H1 (cell line): ENCODE results near the gene MSANTD7. TPM values are rescaled to one million over a fixed set of nuclear protein-coding genes. Genes with fewer than 3 reads are reported as not detected.

Experiments used
- CTCF ChIA-PET: fragments of 300-600 bp; sonication (Branson Sonifier 250); formaldehyde crosslinking; loops from one replicate; lab custom pipeline; 2021; ENCODE audit not compliant: partially characterized antibody; lab: Charles Lee
- POLR2A ChIA-PET: fragments of 300-600 bp; sonication (Branson Sonifier 250); formaldehyde crosslinking; loops from one replicate; lab custom pipeline; 2021; ENCODE audit warnings: inconsistent platforms; ENCODE audit not compliant: partially characterized antibody; lab: Charles Lee
- DNase-seq, 2 experiments: peaks; one replicate each; pipeline versions ENCODE4 v3.0.0 to v3.0.0-alpha.2; 2010 to 2022; ENCODE audit warnings: low spot score in 2 of 2, low read depth in 1 of 2, mixed read lengths in 1 of 2
- FAIRE-seq: peaks from 2 replicates; lab custom pipeline; 2011; peaks lifted over from hg19 to GRCh38; lab: Jason Lieb, UNC
- H2AFZ ChIP-seq: 2 replicates; pipeline ENCODE4 v1.8.1; 2012; ENCODE audit warnings: low read length, inconsistent platforms
- H2AK5ac ChIP-seq: 2 replicates; pipeline ENCODE4 v1.6.1; 2013; ENCODE audit warnings: low read depth, low read length
- H2BK120ac ChIP-seq: replicated peaks from 2 replicates; pipeline ENCODE3; 2013; ENCODE audit warnings: low read depth, low read length, inconsistent platforms
- H2BK12ac ChIP-seq: 2 replicates; pipeline ENCODE4 v1.6.1; 2013; ENCODE audit warnings: low read depth, low read length
- H2BK15ac ChIP-seq: 2 replicates; pipeline ENCODE4 v1.6.1; 2013; ENCODE audit warnings: low read length
- H2BK20ac ChIP-seq: 2 replicates; pipeline ENCODE4 v1.6.1; 2013; ENCODE audit warnings: low read length
- H2BK5ac ChIP-seq: 2 replicates; pipeline ENCODE4 v1.6.1; 2013; ENCODE audit warnings: low read depth, low read length
- H3K14ac ChIP-seq: 2 replicates; pipeline ENCODE4 v1.6.1; 2013; ENCODE audit warnings: inconsistent platforms; ENCODE audit not compliant: insufficient read length
- H3K18ac ChIP-seq: 2 replicates; pipeline ENCODE4 v1.6.1; 2013; ENCODE audit warnings: low read length; ENCODE audit errors: extremely low read depth
- H3K23ac ChIP-seq: 2 replicates; pipeline ENCODE4 v1.6.1; 2013; ENCODE audit warnings: inconsistent platforms; ENCODE audit not compliant: insufficient read length
- H3K23me2 ChIP-seq: 2 replicates; pipeline ENCODE4 v1.6.1; 2013; ENCODE audit warnings: low read depth, low read length
- H3K27ac ChIP-seq: 2 replicates; pipeline ENCODE4 v1.6.1; 2011; ENCODE audit warnings: low read depth, low read length, inconsistent platforms
- H3K27me3 ChIP-seq, 4 experiments: replicated peaks in 1 of 4; 1 replicate in 1 of 4; 2 replicates in 3 of 4; pipeline versions ENCODE4 v1.6.1 to v1.8.1; 2011 to 2013; ENCODE audit warnings: low read length in 3 of 4, mild to moderate bottlenecking in 3 of 4, inconsistent platforms in 2 of 4, mixed read lengths in 2 of 4, moderate library complexity in 1 of 4; ENCODE audit not compliant: control insufficient read depth in 3 of 4, insufficient read depth in 3 of 4; ENCODE audit errors: extremely low read depth in 1 of 4
- H3K36me3 ChIP-seq, 4 experiments: 2 replicates each; pipeline versions ENCODE4 v1.6.1 to v1.8.1; 2011 to 2013; ENCODE audit warnings: mild to moderate bottlenecking in 4 of 4, low read length in 3 of 4, moderate library complexity in 2 of 4, control low read depth in 1 of 4, inconsistent platforms in 1 of 4; ENCODE audit not compliant: insufficient read depth in 4 of 4, control insufficient read depth in 2 of 4
- H3K4ac ChIP-seq: replicated peaks from 2 replicates; pipeline ENCODE3; 2013; ENCODE audit warnings: low read length, low read depth, mixed read lengths, inconsistent platforms; ENCODE audit not compliant: insufficient read length
- H3K4me1 ChIP-seq, 4 experiments: replicated peaks in 1 of 4; 1 replicate in 1 of 4; 2 replicates in 3 of 4; pipeline versions ENCODE4 v1.6.1 to v1.8.1; 2011 to 2013; ENCODE audit warnings: low read length in 3 of 4, inconsistent platforms in 2 of 4, mixed read lengths in 1 of 4; ENCODE audit not compliant: insufficient read depth in 4 of 4, control insufficient read depth in 3 of 4
- H3K4me2 ChIP-seq, 2 experiments: 2 replicates each; pipeline versions ENCODE4 v1.6.1 to v1.8.1; 2011 to 2013; ENCODE audit warnings: low read depth in 2 of 2, low read length in 2 of 2, control low read depth in 1 of 2, inconsistent platforms in 1 of 2, mild to moderate bottlenecking in 1 of 2; ENCODE audit not compliant: insufficient read depth in 1 of 2
- H3K4me3 ChIP-seq, 4 experiments: fragments of 200-600, 300-600 bp in 1 of 4; sonication (generic), shearing (Covaris generic), sonication (Bioruptor Twin) in 1 of 4; 2 replicates each; pipeline versions ENCODE4 v1.5.1 to v1.8.1; 2011 to 2016; ENCODE audit warnings: low read length in 4 of 4, low read depth in 3 of 4, control low read depth in 2 of 4, inconsistent platforms in 2 of 4, mild to moderate bottlenecking in 2 of 4, mixed read lengths in 1 of 4, moderate library complexity in 1 of 4; ENCODE audit not compliant: insufficient read depth in 2 of 4; ENCODE audit errors: extremely low read depth in 1 of 4
- H3K56ac ChIP-seq: replicated peaks from 2 replicates; pipeline ENCODE3; 2013; ENCODE audit warnings: low read depth, mild to moderate bottlenecking, mixed read lengths, low read length, inconsistent platforms; ENCODE audit not compliant: insufficient read length
- H3K79me1 ChIP-seq: 2 replicates; pipeline ENCODE4 v1.6.1; 2013; ENCODE audit warnings: low read depth, low read length, control low read depth
- H3K79me2 ChIP-seq, 2 experiments: 2 replicates each; pipeline versions ENCODE4 v1.6.1 to v1.8.1; 2012 to 2013; ENCODE audit warnings: low read length in 2 of 2, mild to moderate bottlenecking in 2 of 2, inconsistent platforms in 1 of 2; ENCODE audit not compliant: insufficient read depth in 2 of 2, control insufficient read depth in 1 of 2
- H3K9ac ChIP-seq, 4 experiments: replicated peaks in 1 of 4; 1 replicate in 1 of 4; 2 replicates in 3 of 4; pipeline versions ENCODE4 v1.6.1 to v1.8.1; 2011 to 2013; ENCODE audit warnings: low read depth in 3 of 4, low read length in 3 of 4, control low read depth in 2 of 4, mild to moderate bottlenecking in 2 of 4, moderate library complexity in 2 of 4, inconsistent platforms in 1 of 4; ENCODE audit errors: extremely low read depth in 1 of 4
- H3K9me3 ChIP-seq, 2 experiments: 2 replicates each; pipeline versions ENCODE4 v1.6.1 to v1.8.1; 2012 to 2013; ENCODE audit warnings: mild to moderate bottlenecking in 2 of 2, moderate library complexity in 2 of 2, control low read depth in 1 of 2, inconsistent platforms in 1 of 2, low read depth in 1 of 2, low read length in 1 of 2, mixed read lengths in 1 of 2; ENCODE audit not compliant: insufficient read depth in 2 of 2
- H4K20me1 ChIP-seq, 2 experiments: replicated peaks in 1 of 2; 2 replicates each; pipeline versions ENCODE3 to v1.8.1; 2011 to 2013; ENCODE audit warnings: inconsistent platforms in 2 of 2, low read length in 2 of 2, mild to moderate bottlenecking in 1 of 2; ENCODE audit not compliant: insufficient read depth in 2 of 2, control insufficient read depth in 1 of 2
- H4K5ac ChIP-seq: 2 replicates; pipeline ENCODE4 v1.6.1; 2013; ENCODE audit warnings: low read length, low read depth, mixed read lengths, inconsistent platforms; ENCODE audit not compliant: insufficient read length
- H4K8ac ChIP-seq: 2 replicates; pipeline ENCODE4 v1.8.0; 2013; ENCODE audit warnings: mild to moderate bottlenecking, moderate library complexity, low read length, inconsistent platforms; ENCODE audit not compliant: insufficient read depth; ENCODE audit errors: extremely low read depth
- H4K91ac ChIP-seq: replicated peaks from 2 replicates; pipeline ENCODE3; 2013; ENCODE audit warnings: low read length, mixed read lengths, inconsistent platforms; ENCODE audit not compliant: insufficient read length
- CEBPB ChIP-seq: IDR thresholded peaks from 2 replicates; pipeline ENCODE4 v1.6.1; 2012; ENCODE audit warnings: low read depth, low read length
- CREB1 ChIP-seq: IDR thresholded peaks from 2 replicates; pipeline ENCODE4 v1.6.1; 2012; ENCODE audit warnings: inconsistent platforms
- GTF2F1 ChIP-seq: IDR thresholded peaks from 2 replicates; pipeline ENCODE4 v1.6.1; 2012; ENCODE audit warnings: low read depth, low read length, improper control_type of control experiment, borderline replicate concordance
- HDAC2 ChIP-seq, 2 experiments: fragments of 300-600 bp in 1 of 2; sonication (generic) in 1 of 2; IDR thresholded peaks; 2 replicates each; pipeline ENCODE4 v1.6.1; 2011 to 2012; ENCODE audit warnings: low read depth in 2 of 2, low read length in 2 of 2, mild to moderate bottlenecking in 2 of 2, moderate library complexity in 2 of 2, borderline replicate concordance in 1 of 2, inconsistent platforms in 1 of 2
- POLR2A ChIP-seq, 2 experiments: IDR thresholded peaks; 1 replicate in 1 of 2; 2 replicates in 1 of 2; pipeline ENCODE4 v1.6.1; 2011; ENCODE audit warnings: low read depth in 2 of 2, low read length in 2 of 2, mild to moderate bottlenecking in 2 of 2; ENCODE audit errors: control extremely low read depth in 1 of 2
- SP1 ChIP-seq: IDR thresholded peaks from 2 replicates; pipeline ENCODE4 v1.6.1; 2011; ENCODE audit warnings: low read depth, low read length
- WGBS, 2 experiments: shearing (Covaris generic) in 1 of 2; methylation state at CpG; one replicate each; pipeline versions ENCODE4 v1.1.6 to v1.1.7; 2013 to 2015; ENCODE audit warnings: low lambda C conversion rate in 2 of 2, mixed read lengths in 2 of 2, inconsistent platforms in 1 of 2, low coverage in 1 of 2, missing lambda C conversion rate in 1 of 2; ENCODE audit not compliant: insufficient replicate concordance in 2 of 2, insufficient coverage in 1 of 2, insufficient read length in 1 of 2; ENCODE audit errors: extremely low coverage in 1 of 2, missing lambda C conversion rate in 1 of 2; 5-methylcytosine and 5-hydroxymethylcytosine counted together
- polyA plus RNA-seq, 7 experiments: library from polyadenylated mRNA; depleted of rRNA in 3 of 7; stranded (reverse) in 5 of 7; unstranded in 2 of 7; fragments of >200 nt in 5 of 7; fragments of 200-250 nt in 2 of 7; gene quantifications; 1 replicate in 5 of 7; 2 replicates in 1 of 7; 4 replicates in 1 of 7; pipeline versions ENCODE4 v1.2.1 to v1.2.3, GENCODE V29; 2011 to 2013; ENCODE audit warnings: missing spikeins in 2 of 7, mixed read lengths in 2 of 7
- total RNA-seq: library from RNA; stranded (reverse); fragmentation: NEBNext Ultra II Directional; extraction: Animal tissue kit (Norgen Biotek cat#: 25700); gene quantifications from 2 replicates; pipeline ENCODE4 v1.2.1, GENCODE V29; 2021
- TF ChIP-seq, protein P1 (sequence below): IDR thresholded peaks from 2 replicates; pipeline ENCODE4 v1.6.1; 2012; ENCODE audit warnings: low read length, inconsistent platforms

Gene MSANTD7
- total and polyA plus RNA-seq, 2 of the 8 experiments (the other 6 are each of a cell fraction or from before 2014, with no cell fraction given): 5.0 to 15.2 TPM

DNA sequence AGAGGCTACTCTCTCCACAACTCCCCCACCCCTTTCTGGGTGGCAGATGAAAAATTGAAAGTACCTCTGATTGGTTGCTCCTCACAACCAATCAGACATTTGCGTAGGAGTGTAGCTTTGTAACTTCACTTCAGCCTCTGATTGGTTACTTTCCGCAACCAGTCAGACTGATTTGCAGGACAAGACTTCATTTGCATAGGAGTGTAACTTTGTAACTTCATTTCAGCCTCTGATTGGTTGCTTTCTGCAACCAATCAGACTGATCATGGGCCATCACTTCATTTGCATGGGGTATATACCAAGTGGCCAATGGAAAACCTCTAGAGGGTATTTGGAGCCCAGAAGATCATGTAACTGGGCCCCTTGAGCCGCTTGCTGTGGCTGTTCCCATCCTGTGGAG lies 25.8 kb upstream of the MSANTD7 start:
- no peak for DNase-seq
- Histone ChIP-seq H2BK12ac (no peak overlapping the region), H3K4me2 (no peak overlapping the region), H2AK5ac (no peak overlapping the region), H3K79me2 (no peaks in the 10 kb centered on the region), H2BK120ac (no peak overlapping the region), H3K4me1 (0 out of 7 replicates have a peak, but pooled peaks cover 0 to 2% (median 0%) of the 10 kb centered on the region in 4 experiments), H3K9me3 (no peaks in the 10 kb centered on the region), H3K14ac (no peak overlapping the region), H3K79me1 (no peaks in the 10 kb centered on the region), H2BK20ac (no peak overlapping the region), H3K27ac (no peak overlapping the region), H3K56ac (no peak overlapping the region), H4K91ac (no peak overlapping the region), H4K5ac (no peak overlapping the region), H3K23me2 (no peaks in the 10 kb centered on the region), H3K36me3 (no peaks in the 10 kb centered on the region), H4K8ac (no peak overlapping the region), H4K20me1 (no peaks in the 10 kb centered on the region), H3K27me3 (no peaks in the 10 kb centered on the region), H2BK15ac (no peak overlapping the region), H2AFZ (no peak overlapping the region), H3K4ac (no peak overlapping the region)
- POLR2A ChIA-PET: interaction anchor here (0.6 kb wide), 1 partner anchor 159 kb away, joined by 5 read pairs; no protein-coding TSS in a partner anchor
- CTCF ChIA-PET: interaction anchor here (2.4 kb wide), 1 partner anchor 11 kb away, joined by 6 read pairs; no protein-coding TSS in a partner anchor
- TF ChIP-seq CREB1 (no peak), CEBPB (no peak), POLR2A (IDR thresholded peaks at IDR 0.05; ENCODE audit: control extremely low read depth in 1 of 2, low read depth in 2 of 2, low read length in 2 of 2) (no peak), GTF2F1 (no peak), SP1 (peak; percentile 78), HDAC2 (IDR thresholded peaks at IDR 0.05; ENCODE audit: borderline replicate concordance in 1 of 2, low read depth in 2 of 2, low read length in 2 of 2) (no peak)
- TF ChIP-seq, protein P1, sequence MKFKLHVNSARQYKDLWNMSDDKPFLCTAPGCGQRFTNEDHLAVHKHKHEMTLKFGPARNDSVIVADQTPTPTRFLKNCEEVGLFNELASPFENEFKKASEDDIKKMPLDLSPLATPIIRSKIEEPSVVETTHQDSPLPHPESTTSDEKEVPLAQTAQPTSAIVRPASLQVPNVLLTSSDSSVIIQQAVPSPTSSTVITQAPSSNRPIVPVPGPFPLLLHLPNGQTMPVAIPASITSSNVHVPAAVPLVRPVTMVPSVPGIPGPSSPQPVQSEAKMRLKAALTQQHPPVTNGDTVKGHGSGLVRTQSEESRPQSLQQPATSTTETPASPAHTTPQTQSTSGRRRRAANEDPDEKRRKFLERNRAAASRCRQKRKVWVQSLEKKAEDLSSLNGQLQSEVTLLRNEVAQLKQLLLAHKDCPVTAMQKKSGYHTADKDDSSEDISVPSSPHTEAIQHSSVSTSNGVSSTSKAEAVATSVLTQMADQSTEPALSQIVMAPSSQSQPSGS: no peak
- TF ChIP-seq, all 59 proteins: peak for 1
- no peak overlapping the region for H3K23ac ChIP-seq
- no peak overlapping the region for H3K4me3 ChIP-seq
- H2BK5ac ChIP-seq: no peak overlapping the region
- 89% methylated on average over 3 of the region's 3 CpGs; no CpG with 5 or more reads in 1 of the 2 experiments for WGBS, 2 experiments
- no peak for FAIRE-seq
- H3K9ac ChIP-seq: no peak overlapping the region
- H3K18ac ChIP-seq: no peak overlapping the region
